ENCODE results near the gene GCSAML. TPM values are rescaled to one million over a fixed set of nuclear protein-coding genes. Genes with fewer than 3 reads are reported as not detected.

The GCSAML gene
- total RNA-seq, 1 donor from 2014 or later: not detected

DNA sequence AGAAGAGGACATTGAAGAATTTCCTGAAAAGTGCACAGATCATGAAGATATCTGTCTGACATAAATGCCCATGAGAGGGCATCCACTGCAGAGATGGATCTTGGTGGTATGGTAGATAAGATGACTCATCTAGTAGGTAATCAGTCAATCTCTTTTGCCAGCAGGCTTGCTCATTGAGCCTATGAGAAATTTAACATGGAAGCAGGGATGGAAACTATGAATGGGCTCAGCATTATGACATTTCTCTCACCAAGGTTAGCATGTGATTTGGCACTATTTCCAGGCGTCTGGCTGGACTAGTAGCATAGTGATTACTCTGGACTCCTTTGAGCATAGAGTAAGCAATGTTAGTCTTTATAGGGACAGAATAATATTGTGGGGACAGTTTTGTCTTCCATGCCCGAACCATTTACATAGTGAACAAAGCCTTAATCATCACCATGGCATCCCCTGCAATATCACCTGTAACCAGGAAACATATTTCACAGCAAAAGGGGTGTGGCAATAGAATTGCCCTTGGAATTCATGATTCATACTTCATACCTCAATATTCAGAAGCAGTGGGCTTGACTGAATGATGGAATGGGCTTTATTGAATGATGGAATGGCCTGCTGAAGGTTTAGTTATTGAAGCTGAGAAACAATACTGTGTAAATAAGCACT lies 20.0 kb upstream of the GCSAML start:
- no peak for TF ChIP-seq CTCF (IDR thresholded peaks at IDR 0.05; ENCODE audit: insufficient read depth, low read length, severe bottlenecking)
- Histone ChIP-seq H3K27me3 (ENCODE audit: control insufficient read depth, insufficient read depth, low read length) (no peaks in the 10 kb centered on the region), H3K36me3 (ENCODE audit: control insufficient read depth, insufficient read depth, low read length) (no peaks in the 10 kb centered on the region), H3K4me3 (ENCODE audit: low read depth, low read length) (no peak overlapping the region)
- DNase-seq (ENCODE audit: low read depth) (peak; percentile 74), FAIRE-seq (no peak)

DNA sequence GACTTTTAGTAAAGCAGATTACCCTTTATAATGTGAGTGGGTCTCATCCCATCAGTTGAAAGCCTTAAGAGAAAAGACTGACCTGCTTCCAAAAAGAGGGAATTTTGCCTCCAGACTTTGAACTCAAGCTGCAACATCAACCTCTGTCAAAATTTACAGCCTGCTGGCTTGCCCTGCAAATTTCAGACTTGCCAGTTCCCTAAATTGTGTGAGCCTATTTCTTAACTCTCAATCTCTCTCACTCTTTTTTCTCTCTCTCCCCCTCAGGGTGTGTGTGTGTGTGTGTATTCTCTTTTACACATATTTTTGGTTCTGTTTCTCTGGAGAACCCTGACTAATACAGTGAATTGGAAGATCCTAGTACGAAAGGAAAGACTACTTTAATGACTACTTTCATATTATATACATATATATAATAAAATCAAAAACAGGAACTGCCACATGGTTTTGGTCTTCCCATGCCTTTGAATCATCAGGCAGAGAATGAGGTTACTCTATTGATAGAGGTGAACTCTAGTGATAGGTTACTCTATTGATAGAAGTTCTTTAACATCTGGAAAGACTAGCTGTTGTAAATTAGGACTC lies 19.1 kb upstream of the GCSAML start:
- Histone ChIP-seq H3K4me3 (ENCODE audit: low read depth, low read length) (no peak overlapping the region), H3K36me3 (ENCODE audit: control insufficient read depth, insufficient read depth, low read length) (no peaks in the 10 kb centered on the region), H3K27me3 (ENCODE audit: control insufficient read depth, insufficient read depth, low read length) (no peaks in the 10 kb centered on the region)
- DNase-seq (ENCODE audit: low read depth) (no peak), FAIRE-seq (no peak)
- no peak for TF ChIP-seq CTCF (IDR thresholded peaks at IDR 0.05; ENCODE audit: insufficient read depth, low read length, severe bottlenecking)

- H3K27me3 ChIP-seq (ENCODE audit: control insufficient read depth, insufficient read depth, low read length): no peaks in the 10 kb centered on the region
- no peaks in the 10 kb centered on the region for H3K36me3 ChIP-seq (ENCODE audit: control insufficient read depth, insufficient read depth, low read length)
- FAIRE-seq: no peak
- no peak for TF ChIP-seq CTCF (IDR thresholded peaks at IDR 0.05; ENCODE audit: insufficient read depth, low read length, severe bottlenecking)
- no peak for DNase-seq (ENCODE audit: low read depth)
- H3K4me3 ChIP-seq (ENCODE audit: low read depth, low read length): no peak overlapping the region
Measured at GRCh38 chr1:247530785-247531184, 18.1 kb upstream of the GCSAML start.

GRCh38 chr1:247531937-247532336 lies 17.0 kb upstream of the GCSAML start:
- Histone ChIP-seq H3K36me3 (ENCODE audit: control insufficient read depth, insufficient read depth, low read length) (no peaks in the 10 kb centered on the region), H3K27me3 (ENCODE audit: control insufficient read depth, insufficient read depth, low read length) (no peaks in the 10 kb centered on the region), H3K4me3 (ENCODE audit: low read depth, low read length) (no peak overlapping the region)
- FAIRE-seq (no peak), DNase-seq (ENCODE audit: low read depth) (no peak)
- no peak for TF ChIP-seq CTCF (IDR thresholded peaks at IDR 0.05; ENCODE audit: insufficient read depth, low read length, severe bottlenecking)

- Histone ChIP-seq H3K36me3 (ENCODE audit: control insufficient read depth, insufficient read depth, low read length) (no peaks in the 10 kb centered on the region), H3K4me3 (ENCODE audit: low read depth, low read length) (no peak overlapping the region), H3K27me3 (ENCODE audit: control insufficient read depth, insufficient read depth, low read length) (no peaks in the 10 kb centered on the region)
- FAIRE-seq: no peak
- DNase-seq (ENCODE audit: low read depth): no peak
- TF ChIP-seq CTCF (IDR thresholded peaks at IDR 0.05; ENCODE audit: insufficient read depth, low read length, severe bottlenecking): no peak
Measured at GRCh38 chr1:247535402-247535801, 13.5 kb upstream of the GCSAML start.

GRCh38 chr1:247536340-247536739 lies 12.6 kb upstream of the GCSAML start, which contains the start of gene OR2C3:
Gene OR2C3, minus strand, starts transcription at chr1:247536440. Its CDS starts 3,929 bp downstream, at chr1:247532511.
- Histone ChIP-seq H3K27me3 (ENCODE audit: control insufficient read depth, insufficient read depth, low read length) (no peaks in the 10 kb centered on the region), H3K36me3 (ENCODE audit: control insufficient read depth, insufficient read depth, low read length) (no peaks in the 10 kb centered on the region), H3K4me3 (ENCODE audit: low read depth, low read length) (no peak within 1 kb of the TSS)
- no peak for FAIRE-seq
- no peak for TF ChIP-seq CTCF (IDR thresholded peaks at IDR 0.05; ENCODE audit: insufficient read depth, low read length, severe bottlenecking)
- no peak for DNase-seq (ENCODE audit: low read depth)
